CD14-positive monocyte (primary cell): Measurements from ENCODE around the gene HOXD8. TPM values are rescaled to one million over a fixed set of nuclear protein-coding genes. Genes with fewer than 3 reads are reported as not detected.

Experiments
- DNase-seq, 3 donors: peaks; one replicate each; pipeline ENCODE4 v3.0.0-alpha.2; 2011 to 2022
- H2AFZ ChIP-seq: 2 replicates; pipeline ENCODE4 v1.6.0; 2012; ENCODE audit warnings: mild to moderate bottlenecking, low read depth, low read length, inconsistent platforms; ENCODE audit not compliant: insufficient read depth, poor library complexity, severe bottlenecking
- H3K27ac ChIP-seq, 2 donors: 1 replicate in 1 of 2; 2 replicates in 1 of 2; pipeline ENCODE4 v1.5.1; 2012 to 2013; ENCODE audit warnings: low read length in 2 of 2, control low read depth in 1 of 2, inconsistent platforms in 1 of 2, low read depth in 1 of 2, mild to moderate bottlenecking in 1 of 2
- H3K27me3 ChIP-seq, 2 donors: one replicate each; pipeline versions ENCODE4 v1.6.0 to v1.6.1; 2011 to 2013; ENCODE audit warnings: low read length in 2 of 2; ENCODE audit not compliant: control insufficient read depth in 2 of 2, insufficient read depth in 2 of 2
- H3K36me3 ChIP-seq, 2 donors: replicated peaks in 1 of 2; 1 replicate in 1 of 2; 2 replicates in 1 of 2; pipeline versions ENCODE4 v1.5.1 to v1.6.1; 2012 to 2013; ENCODE audit warnings: low read length in 2 of 2, control low read depth in 1 of 2, inconsistent platforms in 1 of 2, mild to moderate bottlenecking in 1 of 2; ENCODE audit not compliant: insufficient read depth in 2 of 2, control insufficient read depth in 1 of 2
- H3K4me1 ChIP-seq, 2 donors: 1 replicate in 1 of 2; 2 replicates in 1 of 2; pipeline versions ENCODE4 v1.5.1 to v1.6.1; 2012 to 2013; ENCODE audit warnings: low read length in 2 of 2, control low read depth in 1 of 2, inconsistent platforms in 1 of 2, mild to moderate bottlenecking in 1 of 2, moderate library complexity in 1 of 2; ENCODE audit not compliant: insufficient read depth in 2 of 2, control insufficient read depth in 1 of 2
- H3K4me2 ChIP-seq: replicated peaks from 2 replicates; pipeline ENCODE3; 2012; ENCODE audit warnings: low read length, moderate library complexity, mild to moderate bottlenecking; ENCODE audit not compliant: poor library complexity, severe bottlenecking; ENCODE audit errors: extremely low read depth
- H3K4me3 ChIP-seq, 3 experiments: fragments of 200-600 bp in 1 of 3; sonication (generic) in 1 of 3; replicated peaks in 1 of 3; 1 replicate in 2 of 3; 2 replicates in 1 of 3; pipeline ENCODE4 v1.5.1; 2011 to 2013; ENCODE audit warnings: low read length in 3 of 3, mild to moderate bottlenecking in 3 of 3, control low read depth in 2 of 3, low read depth in 2 of 3, inconsistent platforms in 1 of 3, moderate library complexity in 1 of 3
- H3K79me2 ChIP-seq: 2 replicates; pipeline ENCODE4 v1.6.0; 2012; ENCODE audit warnings: mild to moderate bottlenecking, control low read depth, inconsistent platforms, low read length, moderate library complexity; ENCODE audit not compliant: insufficient read depth
- H3K9ac ChIP-seq: 2 replicates; pipeline ENCODE4 v1.6.0; 2017; ENCODE audit warnings: low read length, mild to moderate bottlenecking; ENCODE audit not compliant: insufficient read depth, poor library complexity, severe bottlenecking
- H3K9me3 ChIP-seq, 2 donors: replicated peaks in 1 of 2; 1 replicate in 1 of 2; 2 replicates in 1 of 2; pipeline versions ENCODE4 v1.5.1 to v1.6.1; 2012 to 2013; ENCODE audit warnings: low read length in 2 of 2, control low read depth in 1 of 2; ENCODE audit not compliant: control insufficient read depth in 1 of 2, insufficient read depth in 1 of 2
- H4K20me1 ChIP-seq: 2 replicates; pipeline ENCODE4 v1.6.0; 2012; ENCODE audit warnings: mild to moderate bottlenecking, low read length, control low read depth, moderate library complexity; ENCODE audit not compliant: insufficient read depth
- H3K27ac Mint-ChIP-seq, 7 donors: one replicate each; pipeline ENCODE4 v1.8.0; 2020; ENCODE audit warnings: mild to moderate bottlenecking in 7 of 7, mixed read lengths in 7 of 7, moderate library complexity in 6 of 7, inconsistent platforms in 2 of 7
- H3K27me3 Mint-ChIP-seq, 3 donors: one replicate each; pipeline ENCODE4 v1.8.0; 2021 to 2022; ENCODE audit warnings: low read depth in 3 of 3, mild to moderate bottlenecking in 3 of 3, mixed read lengths in 3 of 3, moderate library complexity in 3 of 3, inconsistent platforms in 1 of 3
- H3K36me3 Mint-ChIP-seq, 2 donors: one replicate each; pipeline ENCODE4 v1.8.0; 2020; ENCODE audit warnings: mixed read lengths in 2 of 2, inconsistent platforms in 1 of 2, mild to moderate bottlenecking in 1 of 2
- H3K4me1 Mint-ChIP-seq: one replicate; pipeline ENCODE4 v1.8.0; 2020; ENCODE audit warnings: mild to moderate bottlenecking, mixed read lengths
- H3K4me3 Mint-ChIP-seq, 2 donors: one replicate each; pipeline ENCODE4 v1.8.0; 2020; ENCODE audit warnings: mild to moderate bottlenecking in 2 of 2, mixed read lengths in 2 of 2, moderate library complexity in 1 of 2
- H3K9me3 Mint-ChIP-seq, 7 donors: one replicate each; pipeline ENCODE4 v1.8.0; 2020 to 2022; ENCODE audit warnings: mixed read lengths in 7 of 7, mild to moderate bottlenecking in 6 of 7, moderate library complexity in 6 of 7, inconsistent platforms in 2 of 7
- CTCF ChIP-seq: fragments of 200-600 bp; IDR thresholded peaks from one replicate; pipeline ENCODE4 v1.8.0; 2022; ENCODE audit warnings: antibody characterized with exemption, mild to moderate bottlenecking
- WGBS: methylation state at CpG from one replicate; pipeline ENCODE4 v1.1.5; 2013; ENCODE audit warnings: missing lambda C conversion rate; ENCODE audit not compliant: insufficient coverage; 5-methylcytosine and 5-hydroxymethylcytosine counted together
- intact Hi-C, 2 donors: fragments of 100-400 bp; cut with micrococcal nuclease; formaldehyde crosslinking; loops; one replicate each; pipeline versions ENCODE4 v1.15.0 to v1.15.1; 2023
- polyA plus RNA-seq, 3 donors: library from polyadenylated mRNA; depleted of rRNA in 1 of 3; unstranded in 2 of 3; stranded (reverse) in 1 of 3; fragments of 300-500 nt in 2 of 3; fragments of >200 nt in 1 of 3; fragmentation: Illumina TruSeq in 2 of 3; gene quantifications; 1 replicate in 2 of 3; 2 replicates in 1 of 3; pipeline ENCODE4 v1.2.3, GENCODE V29; 2012 to 2021

The HOXD8 gene
- polyA plus RNA-seq, 3 donors, result not detected

GRCh38 chr2:176158855-176159662, 29.6 kb downstream of the HOXD8 start:
- Histone ChIP-seq H3K4me3 (no peak overlapping the region), H3K9me3 (peaks cover 4 to 41% of the 10 kb centered on the region in 2 donors), H4K20me1 (no peaks in the 10 kb centered on the region), H3K79me2 (no peaks in the 10 kb centered on the region), H2AFZ (no peak overlapping the region), H3K9ac (no peak overlapping the region), H3K27me3 (peaks cover 86 to 100% of the 10 kb centered on the region in 2 donors), H3K4me1 (no peaks in the 10 kb centered on the region), H3K27ac (no peak overlapping the region), H3K4me2 (no peak overlapping the region), H3K36me3 (no peaks in the 10 kb centered on the region)
- peaks cover 0 to 6% of the 10 kb centered on the region in 2 donors for H3K36me3 Mint-ChIP-seq
- peaks cover 9% of the 10 kb centered on the region for H3K4me1 Mint-ChIP-seq
- intact Hi-C loops, result no loop called here
- H3K27me3 Mint-ChIP-seq, result peaks cover 95 to 100% (median 97%) of the 10 kb centered on the region in 3 donors
- WGBS, result 3% methylated on average over 29 of the region's 39 CpGs
- peak overlapping the region in 1 of 2 donors; percentile 84 for H3K4me3 Mint-ChIP-seq
- DNase-seq, result no peak
- TF ChIP-seq CTCF, result no peak
- no peak overlapping the region for H3K27ac Mint-ChIP-seq
- peaks cover 0 to 42% (median 23%) of the 10 kb centered on the region in 7 donors for H3K9me3 Mint-ChIP-seq

GRCh38 chr2:176159663-176160250, 30.3 kb downstream of the HOXD8 start:
- Histone ChIP-seq H3K79me2 (no peaks in the 10 kb centered on the region), H2AFZ (no peak overlapping the region), H3K27ac (no peak overlapping the region), H3K36me3 (no peaks in the 10 kb centered on the region), H3K9me3 (peaks cover 4 to 42% of the 10 kb centered on the region in 2 donors), H4K20me1 (no peaks in the 10 kb centered on the region), H3K4me1 (no peaks in the 10 kb centered on the region), H3K27me3 (peaks cover 86 to 100% of the 10 kb centered on the region in 2 donors), H3K4me2 (no peak overlapping the region), H3K4me3 (no peak overlapping the region), H3K9ac (no peak overlapping the region)
- peaks cover 95 to 100% (median 97%) of the 10 kb centered on the region in 3 donors for H3K27me3 Mint-ChIP-seq
- no peak for TF ChIP-seq CTCF
- H3K4me1 Mint-ChIP-seq, result peaks cover 9% of the 10 kb centered on the region
- DNase-seq, result no peak
- peaks cover 0 to 47% (median 27%) of the 10 kb centered on the region in 7 donors for H3K9me3 Mint-ChIP-seq
- peaks cover 0 to 10% of the 10 kb centered on the region in 2 donors for H3K36me3 Mint-ChIP-seq
- intact Hi-C loops, result no loop called here
- peak overlapping the region in 1 of 2 donors; percentile 84 for H3K4me3 Mint-ChIP-seq
- 4% methylated on average over 43 of the region's 44 CpGs for WGBS
- H3K27ac Mint-ChIP-seq, result no peak overlapping the region
